ENCODE measurements around the gene GBF1.
"Not testable (repeated sequence)": the region's sequence is repeated elsewhere in the genome, so short reads cannot be mapped to it uniquely, and the experiment has no call there.

GBF1 gene

GRCh38 chr10:102274062-102274461, 28.7 kb downstream of the GBF1 start:
- DNase-seq (ENCODE audit: low spot score), result no peak

DNA sequence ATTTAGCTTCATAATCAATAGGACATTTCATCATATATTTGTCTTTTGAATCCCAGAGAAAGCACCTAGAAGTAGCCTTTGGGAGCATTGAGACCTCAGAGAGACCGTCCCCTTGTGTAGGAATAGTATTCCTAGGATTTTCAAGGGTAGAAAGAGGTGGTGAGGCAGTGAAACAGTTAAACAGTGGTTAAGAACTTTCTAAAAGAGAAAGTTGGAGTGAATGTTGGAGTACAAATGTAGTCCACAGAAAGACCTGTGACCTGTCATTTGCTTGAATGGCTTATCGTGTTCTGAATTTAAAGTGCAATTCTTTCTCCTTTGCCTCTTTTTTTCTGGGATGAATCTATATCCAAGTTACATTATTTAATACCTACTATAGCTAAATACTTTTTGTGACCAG, 30.0 kb downstream of the GBF1 start:
- DNase-seq (ENCODE audit: low spot score), result no peak

DNA sequence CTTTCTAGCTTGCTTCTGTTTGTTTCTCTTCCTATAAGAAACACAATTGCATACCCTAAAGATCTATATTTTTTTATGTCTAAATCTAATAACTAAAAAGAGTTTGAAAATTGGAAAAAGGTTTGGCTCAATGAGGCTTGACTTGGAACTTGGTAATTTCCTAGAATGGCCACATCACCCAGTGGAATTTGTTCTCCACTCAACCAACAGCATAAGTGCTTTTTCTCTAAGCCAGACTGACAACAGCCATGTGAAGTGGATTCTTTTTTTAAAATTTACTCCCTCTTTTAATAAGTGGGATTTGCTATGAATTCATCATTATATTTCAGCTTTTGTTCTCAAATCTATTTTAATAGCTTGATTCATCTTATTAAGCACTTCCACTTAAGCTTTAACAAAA, 33.8 kb downstream of the GBF1 start:
- DNase-seq (ENCODE audit: low spot score), result no peak

- DNase-seq (ENCODE audit: low spot score), result no peak
Measured at GRCh38 chr10:102280397-102281101, 35.2 kb downstream of the GBF1 start.

- no peak for DNase-seq (ENCODE audit: low spot score)
Measured at GRCh38 chr10:102281102-102281487, 35.8 kb downstream of the GBF1 start.

GRCh38 chr10:102283488-102283887, 38.2 kb downstream of the GBF1 start:
- no peak for DNase-seq (ENCODE audit: low spot score)

GRCh38 chr10:102283890-102284289, 38.6 kb downstream of the GBF1 start:
- DNase-seq (ENCODE audit: low spot score), result peak; percentile 14

DNA sequence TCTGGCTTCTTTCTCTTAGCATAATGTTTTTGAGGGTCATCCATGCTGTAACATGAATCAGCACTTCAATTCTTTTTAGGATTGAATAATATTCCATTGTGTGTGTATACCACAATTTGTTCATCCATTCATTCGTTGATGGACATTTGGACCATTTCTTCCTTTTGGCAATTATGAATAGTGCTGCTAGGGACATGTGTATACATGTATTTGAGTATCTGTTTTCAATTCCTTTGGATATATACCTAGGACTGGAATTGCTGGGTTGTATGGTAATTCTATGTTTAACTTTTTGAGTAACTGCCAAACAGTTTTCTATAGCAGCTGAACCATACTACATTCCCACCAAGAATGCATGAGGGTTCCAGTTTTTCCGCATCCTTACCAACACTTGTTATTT, 39.2 kb downstream of the GBF1 start:
- no peak for DNase-seq (ENCODE audit: low spot score)

DNA sequence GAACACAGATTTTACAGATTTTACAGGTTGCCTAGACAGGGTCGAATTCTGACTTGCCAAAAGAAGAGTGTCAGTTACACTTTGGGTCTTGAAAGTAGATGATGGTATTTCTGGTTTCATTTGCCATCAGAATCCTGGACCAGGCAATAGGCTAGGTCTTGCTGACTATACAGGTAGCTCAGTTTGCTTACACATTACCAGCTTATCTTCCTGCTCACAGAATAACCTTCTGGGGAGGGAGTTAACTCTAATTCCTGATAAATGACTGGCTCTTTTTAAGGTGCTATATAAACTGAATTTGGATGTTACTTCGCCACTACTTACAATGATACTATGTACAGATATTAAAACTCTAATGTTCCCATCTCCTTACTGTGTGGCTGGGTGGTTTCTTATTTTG, 39.8 kb downstream of the GBF1 start:
- no peak for DNase-seq (ENCODE audit: low spot score)

DNA sequence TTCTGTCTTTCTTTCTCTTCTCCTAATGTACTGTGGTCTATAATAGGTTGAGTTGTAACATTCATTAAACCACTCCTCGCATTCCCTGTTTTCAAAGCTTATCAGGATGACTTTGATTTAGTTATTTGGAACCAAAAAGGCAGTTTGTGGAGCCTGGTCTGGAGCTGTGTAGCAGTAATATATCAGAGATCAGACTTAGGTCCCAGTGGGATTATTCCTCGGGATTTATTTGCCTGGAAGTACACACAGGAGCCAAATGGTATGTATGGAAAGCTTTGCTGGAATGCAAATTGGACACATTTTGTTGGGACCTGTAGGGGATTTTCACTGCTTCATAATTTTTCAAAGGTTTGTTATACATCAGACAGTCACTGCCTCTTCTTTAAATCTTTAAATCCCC, 40.9 kb downstream of the GBF1 start:
- no peak for DNase-seq (ENCODE audit: low spot score)

DNA sequence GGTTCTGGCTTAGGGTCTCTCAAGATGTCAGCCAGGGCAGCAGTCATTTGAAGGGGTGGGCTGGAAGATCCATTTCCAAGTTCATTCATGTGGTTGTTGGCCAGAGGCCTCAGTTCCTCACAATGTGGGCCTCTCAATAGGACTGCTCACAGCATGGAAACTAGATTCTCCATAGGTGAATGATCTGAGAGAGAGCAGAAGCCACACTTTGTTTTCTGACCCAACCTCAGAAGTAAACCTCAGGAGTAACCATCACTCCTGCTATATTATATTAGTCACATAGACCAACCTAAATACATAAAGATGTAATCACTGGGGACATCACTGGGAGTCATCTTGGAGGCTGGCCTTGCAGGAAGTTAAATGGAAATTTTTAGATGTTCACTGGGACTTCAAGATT, 42.2 kb downstream of the GBF1 start:
- no peak for DNase-seq (ENCODE audit: low spot score)

DNA sequence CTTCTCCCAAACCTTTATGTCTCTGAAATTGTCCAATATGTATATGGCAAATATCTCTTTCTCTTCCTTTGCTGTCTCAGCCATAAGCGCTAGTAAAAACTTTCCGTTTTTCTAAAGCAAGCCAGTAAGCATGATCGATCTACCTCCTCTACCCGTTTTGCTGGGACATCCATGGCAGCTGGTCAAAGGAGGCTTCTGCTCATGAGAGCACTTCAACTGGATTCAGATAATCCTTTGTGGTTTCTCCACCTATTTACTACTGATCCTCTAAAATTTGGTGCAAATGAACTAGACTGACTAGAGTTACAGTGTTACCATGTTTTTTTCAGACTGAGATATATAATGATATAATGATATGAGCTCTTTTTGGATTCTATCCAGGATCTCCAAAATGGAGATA, 42.7 kb downstream of the GBF1 start:
- DNase-seq (ENCODE audit: low spot score), result no peak

DNA sequence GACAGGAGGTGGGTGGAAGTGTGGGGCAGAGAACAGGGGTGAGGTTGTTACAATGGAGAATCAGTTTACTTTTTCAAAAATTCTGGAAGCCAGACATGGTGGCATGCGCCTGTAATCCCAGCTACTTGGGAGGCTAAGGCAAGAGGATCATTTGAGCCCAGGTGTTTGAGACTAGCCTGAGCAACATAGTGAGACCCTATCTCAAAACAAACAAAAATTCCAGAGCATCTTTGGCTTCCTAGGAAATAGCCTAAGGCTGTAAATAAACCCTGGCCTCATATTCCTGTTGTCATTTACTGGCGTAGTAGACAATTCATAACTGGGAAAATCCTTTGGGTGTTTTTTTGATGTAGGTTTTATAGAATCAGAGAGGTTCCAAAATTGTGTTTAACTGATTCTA, 44.0 kb downstream of the GBF1 start:
- no peak for DNase-seq (ENCODE audit: low spot score)

DNA sequence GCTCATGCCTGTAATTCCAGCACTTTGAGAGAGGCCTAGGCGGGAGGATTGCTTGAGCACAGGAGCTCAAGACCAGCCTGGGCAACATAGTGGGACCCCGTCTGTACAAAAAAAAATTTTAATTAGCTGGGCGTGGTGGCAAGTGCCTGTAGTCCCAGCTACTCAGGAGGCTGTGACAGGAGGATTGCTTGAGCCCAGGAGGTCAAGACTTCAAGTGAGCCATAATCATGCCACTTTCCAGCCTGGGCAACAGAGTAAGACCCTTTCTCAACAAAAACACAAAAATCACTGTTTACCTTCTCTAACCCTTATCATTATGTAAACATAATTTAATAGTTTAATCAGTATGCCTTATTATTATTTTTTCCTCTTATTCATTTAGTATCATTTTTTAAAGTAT, 44.5 kb downstream of the GBF1 start:
- no peak for DNase-seq (ENCODE audit: low spot score)

GRCh38 chr10:102291221-102291905, 46.0 kb downstream of the GBF1 start:
- DNase-seq (ENCODE audit: low spot score), result no peak

- no peak for DNase-seq (ENCODE audit: low spot score)
Measured at GRCh38 chr10:102297101-102297500, 51.8 kb downstream of the GBF1 start.

DNA sequence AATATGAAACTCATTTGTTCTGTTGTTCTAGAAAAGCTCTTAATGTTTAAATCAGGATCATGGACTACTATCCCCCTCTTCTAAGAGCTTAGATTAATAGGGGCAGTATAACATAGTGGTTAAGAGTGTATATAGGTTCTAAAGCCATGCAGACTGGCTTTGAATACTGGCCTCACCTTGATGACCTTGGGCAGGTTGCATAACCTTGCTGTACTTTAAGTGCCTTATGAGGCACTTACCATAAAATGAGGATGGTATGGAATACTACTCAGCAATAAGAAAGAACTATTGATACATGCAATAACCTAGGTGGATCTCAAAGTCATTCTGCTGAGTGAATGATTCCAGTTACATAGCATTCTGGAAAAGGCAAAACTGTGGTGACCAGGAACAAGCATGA, 53.6 kb downstream of the GBF1 start:
- no peak for DNase-seq (ENCODE audit: low spot score)

- no peak for DNase-seq (ENCODE audit: low spot score)
Measured at GRCh38 chr10:102299873-102300272, 54.5 kb downstream of the GBF1 start.

GRCh38 chr10:102300278-102300843, 55.0 kb downstream of the GBF1 start:
- no peak for DNase-seq (ENCODE audit: low spot score)

DNA sequence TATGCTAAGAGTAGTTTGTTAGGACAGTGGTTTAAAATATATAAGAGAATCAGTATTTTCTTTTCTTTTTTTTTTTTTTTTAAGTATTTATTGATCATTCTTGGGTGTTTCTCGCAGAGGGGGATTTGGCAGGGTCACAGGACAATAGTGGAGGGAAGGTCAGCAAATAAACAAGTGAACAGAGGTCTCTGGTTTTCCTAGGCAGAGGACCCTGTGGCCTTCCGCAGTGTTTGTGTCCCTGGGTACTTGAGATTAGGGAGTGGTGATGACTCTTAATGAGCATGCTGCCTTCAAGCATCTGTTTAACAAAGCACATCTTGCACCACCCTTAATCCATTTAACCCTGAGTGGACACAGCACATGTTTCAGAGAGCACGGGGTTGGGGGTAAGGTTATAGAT, 55.6 kb downstream of the GBF1 start:
- DNase-seq (ENCODE audit: low spot score), result not testable (repeated sequence)

GRCh38 chr10:102301332-102301731, 56.0 kb downstream of the GBF1 start:
- not testable (repeated sequence) for DNase-seq (ENCODE audit: low spot score)

- DNase-seq (ENCODE audit: low spot score), result no peak
Measured at GRCh38 chr10:102302611-102303010, 57.3 kb downstream of the GBF1 start.

GRCh38 chr10:102306006-102306405, 60.7 kb downstream of the GBF1 start:
- DNase-seq (ENCODE audit: low spot score), result no peak

DNA sequence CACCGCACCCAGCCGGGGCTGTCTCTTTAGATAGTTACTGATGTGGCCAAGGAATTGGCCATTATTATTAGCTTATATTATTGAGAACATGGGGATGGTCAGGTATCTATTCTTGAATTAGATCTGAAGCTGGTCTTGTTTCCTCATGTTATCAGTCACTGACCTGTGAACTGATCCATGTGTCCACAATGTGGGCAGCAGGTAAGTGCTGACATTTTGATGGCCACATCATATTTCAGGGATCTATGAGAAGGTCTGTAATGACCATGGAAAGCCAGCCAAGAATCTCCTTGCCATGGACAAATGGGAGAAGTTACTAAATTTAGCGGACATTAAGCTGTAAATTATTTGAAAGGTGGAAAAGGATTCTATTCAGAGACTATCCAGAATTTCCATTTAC, 61.4 kb downstream of the GBF1 start:
- DNase-seq (ENCODE audit: low spot score), result no peak

Data from CD4-positive, alpha-beta T cell treated with Interleukin-2 at 100 ng/mL for 4 hours (primary cell).